ENCODE measurements around the gene CACNA2D3.

The CACNA2D3 gene

DNA sequence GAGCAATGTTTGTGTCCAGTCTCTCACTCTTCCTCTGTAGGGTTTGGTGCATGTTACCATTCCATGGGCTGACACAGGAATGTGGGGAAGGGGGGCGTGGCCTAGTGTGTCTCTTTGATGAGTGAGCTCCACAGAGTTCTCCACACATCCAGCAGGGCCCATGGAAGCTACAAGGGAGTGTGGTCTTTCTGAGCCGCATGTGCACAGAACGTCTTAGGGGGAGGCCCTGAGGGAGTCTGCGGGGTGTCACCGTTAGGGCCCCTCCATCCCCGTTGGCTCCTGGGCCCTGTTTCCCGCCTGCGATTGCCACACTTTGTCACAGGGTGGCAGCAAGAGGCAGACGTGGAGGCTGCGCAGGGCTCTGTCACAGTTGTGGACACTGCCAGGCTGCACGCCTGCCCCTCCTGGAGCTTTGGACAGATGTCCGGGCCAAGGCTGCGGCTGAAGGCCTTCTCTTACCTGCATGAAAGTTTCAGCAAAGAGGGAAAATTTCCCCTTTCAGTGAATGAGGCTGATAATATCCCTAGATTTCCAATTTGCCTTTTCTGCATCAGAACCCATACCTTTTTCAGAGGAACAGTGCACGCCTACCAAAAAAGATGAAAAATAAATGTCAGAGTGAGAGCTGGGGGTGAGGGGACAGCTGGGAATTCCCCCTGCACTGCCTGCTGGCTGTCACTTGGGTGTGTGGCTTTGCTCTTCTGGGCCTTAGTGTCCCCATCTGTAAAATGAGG is 24.3 kb downstream of the CACNA2D3 start:
- peak; percentile 38 for DNase-seq
- H3K79me2 ChIP-seq (ENCODE audit: low read length) = no peaks in the 10 kb centered on the region
- no peak overlapping the region for H2AFZ ChIP-seq (ENCODE audit: low read length)
- no peak overlapping the region for H3K27ac ChIP-seq (ENCODE audit: low read length)
- no peak overlapping the region for H3K9ac ChIP-seq (ENCODE audit: low read length)
- H4K20me1 ChIP-seq (ENCODE audit: insufficient read depth, low read length) = no peaks in the 10 kb centered on the region
- TF ChIP-seq, protein P1, sequence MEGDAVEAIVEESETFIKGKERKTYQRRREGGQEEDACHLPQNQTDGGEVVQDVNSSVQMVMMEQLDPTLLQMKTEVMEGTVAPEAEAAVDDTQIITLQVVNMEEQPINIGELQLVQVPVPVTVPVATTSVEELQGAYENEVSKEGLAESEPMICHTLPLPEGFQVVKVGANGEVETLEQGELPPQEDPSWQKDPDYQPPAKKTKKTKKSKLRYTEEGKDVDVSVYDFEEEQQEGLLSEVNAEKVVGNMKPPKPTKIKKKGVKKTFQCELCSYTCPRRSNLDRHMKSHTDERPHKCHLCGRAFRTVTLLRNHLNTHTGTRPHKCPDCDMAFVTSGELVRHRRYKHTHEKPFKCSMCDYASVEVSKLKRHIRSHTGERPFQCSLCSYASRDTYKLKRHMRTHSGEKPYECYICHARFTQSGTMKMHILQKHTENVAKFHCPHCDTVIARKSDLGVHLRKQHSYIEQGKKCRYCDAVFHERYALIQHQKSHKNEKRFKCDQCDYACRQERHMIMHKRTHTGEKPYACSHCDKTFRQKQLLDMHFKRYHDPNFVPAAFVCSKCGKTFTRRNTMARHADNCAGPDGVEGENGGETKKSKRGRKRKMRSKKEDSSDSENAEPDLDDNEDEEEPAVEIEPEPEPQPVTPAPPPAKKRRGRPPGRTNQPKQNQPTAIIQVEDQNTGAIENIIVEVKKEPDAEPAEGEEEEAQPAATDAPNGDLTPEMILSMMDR (IDR thresholded peaks at IDR 0.05; ENCODE audit: low read length) = peak; percentile 46
- no peak for TF ChIP-seq EZH2 (optimal IDR thresholded peaks at IDR 0.05; ENCODE audit: low read depth, low read length)
- no peak for TF ChIP-seq EZH2phosphoT487 (IDR thresholded peaks at IDR 0.05; ENCODE audit: low read length)
- H3K9me2 ChIP-seq (replicated peaks; ENCODE audit: insufficient read depth, low read length) = no peaks in the 10 kb centered on the region
- H3K36me3 ChIP-seq (replicated peaks; ENCODE audit: insufficient read depth, low read length) = no peaks in the 10 kb centered on the region
- H3K4me1 ChIP-seq (ENCODE audit: low read length) = no peaks in the 10 kb centered on the region
- no peaks in the 10 kb centered on the region for H3F3A ChIP-seq (ENCODE audit: insufficient read depth, low read length)
- H3K4me3 ChIP-seq (ENCODE audit: low read length) = no peak overlapping the region
- H3K9me3 ChIP-seq (replicated peaks; ENCODE audit: insufficient read depth, low read length) = no peaks in the 10 kb centered on the region
- no peaks in the 10 kb centered on the region for H3K27me3 ChIP-seq (replicated peaks; ENCODE audit: insufficient read depth, low read length)
- H3K4me2 ChIP-seq (ENCODE audit: low read depth, low read length) = no peak overlapping the region

DNA sequence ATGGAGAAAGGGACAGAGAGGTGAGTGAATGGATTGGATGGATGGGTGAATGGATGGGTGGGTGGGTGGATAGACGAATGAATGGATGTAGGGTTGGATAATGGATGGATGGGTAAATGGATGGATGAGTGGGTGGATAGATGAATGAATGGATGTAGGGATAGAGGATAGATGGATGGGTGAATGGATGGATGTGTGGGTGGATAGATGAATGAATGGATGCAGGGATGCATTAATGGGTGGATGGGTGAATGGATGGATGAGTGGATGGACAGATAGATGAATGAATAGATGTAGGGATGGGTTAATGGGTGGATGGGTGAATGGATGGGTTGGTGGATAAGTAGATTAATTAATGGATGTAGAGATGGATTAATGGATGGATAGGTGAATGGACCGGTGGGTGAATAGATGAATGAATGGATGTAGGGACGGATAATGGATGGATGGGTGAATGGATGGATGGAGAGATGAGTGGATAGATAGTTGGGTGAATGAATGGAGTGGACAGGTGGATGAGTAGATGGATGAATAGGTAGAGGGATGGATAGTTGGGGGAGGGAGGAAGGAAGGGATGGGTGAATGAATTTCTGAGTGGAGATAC is 28.6 kb downstream of the CACNA2D3 start:
- H3K4me3 ChIP-seq (ENCODE audit: low read length) = no peak overlapping the region
- H3K79me2 ChIP-seq (ENCODE audit: low read length) = no peaks in the 10 kb centered on the region
- no peak overlapping the region for H3K9ac ChIP-seq (ENCODE audit: low read length)
- no peak overlapping the region for H3K4me2 ChIP-seq (ENCODE audit: low read depth, low read length)
- DNase-seq = no peak
- no peaks in the 10 kb centered on the region for H3K9me2 ChIP-seq (replicated peaks; ENCODE audit: insufficient read depth, low read length)
- no peak for TF ChIP-seq EZH2 (optimal IDR thresholded peaks at IDR 0.05; ENCODE audit: low read depth, low read length)
- TF ChIP-seq, protein P1 (IDR thresholded peaks at IDR 0.05; ENCODE audit: low read length) = no peak
- TF ChIP-seq EZH2phosphoT487 (IDR thresholded peaks at IDR 0.05; ENCODE audit: low read length) = no peak
- H3K9me3 ChIP-seq (replicated peaks; ENCODE audit: insufficient read depth, low read length) = no peaks in the 10 kb centered on the region
- no peak overlapping the region for H3K27ac ChIP-seq (ENCODE audit: low read length)
- no peak overlapping the region for H2AFZ ChIP-seq (ENCODE audit: low read length)
- H3K4me1 ChIP-seq (ENCODE audit: low read length) = no peaks in the 10 kb centered on the region
- H3K27me3 ChIP-seq (replicated peaks; ENCODE audit: insufficient read depth, low read length) = no peaks in the 10 kb centered on the region
- no peaks in the 10 kb centered on the region for H3K36me3 ChIP-seq (replicated peaks; ENCODE audit: insufficient read depth, low read length)
- no peaks in the 10 kb centered on the region for H3F3A ChIP-seq (ENCODE audit: insufficient read depth, low read length)
- H4K20me1 ChIP-seq (ENCODE audit: insufficient read depth, low read length) = no peaks in the 10 kb centered on the region

DNA sequence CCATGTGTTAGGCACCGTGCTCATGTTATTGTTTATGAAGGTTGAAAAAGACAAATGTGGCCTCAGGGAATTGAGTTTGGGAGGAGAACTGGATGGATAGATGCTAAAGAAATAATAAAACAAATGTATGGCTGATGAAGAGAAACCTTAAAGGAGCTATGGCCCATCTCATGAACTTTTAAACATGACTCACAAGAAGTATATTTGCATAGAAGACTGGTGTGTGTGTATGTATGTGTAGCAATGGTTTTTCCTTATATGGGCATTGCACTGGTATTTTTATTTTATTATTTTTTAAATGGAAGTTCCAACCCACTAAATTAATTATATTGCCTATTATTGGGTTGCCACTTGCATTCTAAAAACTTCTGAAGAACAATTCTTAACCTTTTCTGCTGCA is 31.1 kb downstream of the CACNA2D3 start:
- Histone ChIP-seq H3K4me3 (ENCODE audit: low read length) (no peak overlapping the region), H2AFZ (ENCODE audit: low read length) (no peak overlapping the region), H4K20me1 (ENCODE audit: insufficient read depth, low read length) (no peaks in the 10 kb centered on the region), H3K27me3 (replicated peaks; ENCODE audit: insufficient read depth, low read length) (no peaks in the 10 kb centered on the region), H3K36me3 (replicated peaks; ENCODE audit: insufficient read depth, low read length) (no peaks in the 10 kb centered on the region), H3K9me3 (replicated peaks; ENCODE audit: insufficient read depth, low read length) (no peaks in the 10 kb centered on the region), H3K9me2 (replicated peaks; ENCODE audit: insufficient read depth, low read length) (no peaks in the 10 kb centered on the region), H3K4me2 (ENCODE audit: low read depth, low read length) (no peak overlapping the region), H3F3A (ENCODE audit: insufficient read depth, low read length) (no peaks in the 10 kb centered on the region), H3K9ac (ENCODE audit: low read length) (no peak overlapping the region), H3K79me2 (ENCODE audit: low read length) (no peaks in the 10 kb centered on the region), H3K4me1 (ENCODE audit: low read length) (no peaks in the 10 kb centered on the region), H3K27ac (ENCODE audit: low read length) (no peak overlapping the region)
- DNase-seq = no peak
- TF ChIP-seq EZH2 (optimal IDR thresholded peaks at IDR 0.05; ENCODE audit: low read depth, low read length) (no peak), EZH2phosphoT487 (IDR thresholded peaks at IDR 0.05; ENCODE audit: low read length) (no peak)
- TF ChIP-seq, protein P1 (IDR thresholded peaks at IDR 0.05; ENCODE audit: low read length) = no peak
